A673 (cell line): Measurements from ENCODE around the gene MAP3K7.

Source experiments
- CTCF ChIP-seq: fragments of 300-800, 200-600 bp; sonication (generic); conservative IDR thresholded peaks from 2 replicates; pipeline ENCODE4 v1.5.1; 2017; ENCODE audit warnings: low read depth, mild to moderate bottlenecking, antibody characterized with exemption, low read length, moderate library complexity, mixed read lengths
- EZH2 ChIP-seq: fragments of 200-600 bp; sonication (generic); IDR thresholded peaks from 2 replicates; pipeline ENCODE4 v1.6.1; 2017; ENCODE audit warnings: borderline replicate concordance, low read depth, mild to moderate bottlenecking, mixed read lengths, antibody characterized with exemption, low read length; ENCODE audit not compliant: poor library complexity, severe bottlenecking

GRCh38 chr6:90468080-90468479 lies 118.8 kb downstream of the MAP3K7 start:
- no peak for TF ChIP-seq CTCF
- TF ChIP-seq EZH2, result no peak
